HEK293 (cell line): ENCODE data around the gene RFNG.

Experiments used
- EGR2 ChIP-seq: fragments of 450-650 bp; formaldehyde crosslinking; IDR thresholded peaks from 2 replicates; pipeline ENCODE4 v1.5.1; 2016; ENCODE audit warnings: low read depth, missing biosample characterization, missing genetic modification characterization
- KLF17 ChIP-seq: fragments of 450-650 bp; formaldehyde crosslinking; IDR thresholded peaks from 2 replicates; pipeline ENCODE4 v1.5.1; 2016; ENCODE audit warnings: missing biosample characterization, missing genetic modification characterization
- KLF9 ChIP-seq: fragments of 450-650 bp; formaldehyde crosslinking; IDR thresholded peaks from 2 replicates; pipeline ENCODE4 v1.5.1; 2016; ENCODE audit warnings: missing biosample characterization, missing genetic modification characterization, low read depth
- MEIS1 ChIP-seq: sonication (generic); formaldehyde crosslinking; IDR thresholded peaks from 2 replicates; pipeline ENCODE4 v1.8.1; 2022; ENCODE audit warnings: missing genetic modification reagents, mild to moderate bottlenecking, borderline replicate concordance
- MYNN ChIP-seq: fragments of 450-650 bp; formaldehyde crosslinking; IDR thresholded peaks from 2 replicates; pipeline ENCODE4 v1.5.1; 2016; ENCODE audit warnings: missing biosample characterization, missing genetic modification characterization, borderline replicate concordance
- OVOL3 ChIP-seq: fragments of 450-650 bp; formaldehyde crosslinking; IDR thresholded peaks from 2 replicates; pipeline ENCODE4 v1.5.1; 2016; ENCODE audit warnings: missing biosample characterization, missing genetic modification characterization
- PATZ1 ChIP-seq: fragments of 450-650 bp; formaldehyde crosslinking; IDR thresholded peaks from 2 replicates; pipeline ENCODE4 v1.5.1; 2016; ENCODE audit warnings: missing biosample characterization, missing genetic modification characterization
- SETDB1 ChIP-seq: IDR thresholded peaks from one replicate; pipeline ENCODE4 v1.6.1; 2017; ENCODE audit warnings: mild to moderate bottlenecking, low read length, moderate library complexity, mixed read lengths; ENCODE audit not compliant: insufficient read length
- YY1 ChIP-seq: fragments of 450-650 bp; formaldehyde crosslinking; IDR thresholded peaks from 2 replicates; pipeline ENCODE4 v1.5.1; 2018; ENCODE audit warnings: missing biosample characterization, missing genetic modification characterization
- ZBTB1 ChIP-seq: fragments of 450-650 bp; formaldehyde crosslinking; IDR thresholded peaks from 2 replicates; pipeline ENCODE4 v1.5.1; 2016; ENCODE audit warnings: missing biosample characterization, missing genetic modification characterization
- ZBTB26 ChIP-seq: fragments of 450-650 bp; formaldehyde crosslinking; optimal IDR thresholded peaks from 2 replicates; pipeline ENCODE3; 2016; ENCODE audit warnings: missing biosample characterization, mild to moderate bottlenecking, missing genetic modification characterization
- ZNF138 ChIP-seq: fragments of 450-650 bp; formaldehyde crosslinking; IDR thresholded peaks from 2 replicates; pipeline ENCODE4 v1.5.1; 2016; ENCODE audit warnings: missing biosample characterization, missing genetic modification characterization, borderline replicate concordance
- ZNF146 ChIP-seq: fragments of 450-650 bp; formaldehyde crosslinking; IDR thresholded peaks from 2 replicates; pipeline ENCODE4 v1.5.1; 2016; ENCODE audit warnings: missing biosample characterization, missing genetic modification characterization
- ZNF169 ChIP-seq: fragments of 450-650 bp; formaldehyde crosslinking; IDR thresholded peaks from 2 replicates; pipeline ENCODE4 v1.5.1; 2016; ENCODE audit warnings: missing biosample characterization, missing genetic modification characterization
- ZNF19 ChIP-seq: fragments of 450-650 bp; formaldehyde crosslinking; IDR thresholded peaks from 2 replicates; pipeline ENCODE4; 2016; ENCODE audit warnings: missing biosample characterization, missing genetic modification characterization, low read depth
- ZNF221 ChIP-seq: fragments of 450-650 bp; formaldehyde crosslinking; IDR thresholded peaks from 2 replicates; pipeline ENCODE4 v1.5.1; 2017; ENCODE audit warnings: missing biosample characterization, missing genetic modification characterization, borderline replicate concordance
- ZNF24 ChIP-seq: fragments of 450-650 bp; formaldehyde crosslinking; IDR thresholded peaks from 2 replicates; pipeline ENCODE4 v1.5.1; 2016; ENCODE audit warnings: missing biosample characterization, missing genetic modification characterization
- ZNF292 ChIP-seq: fragments of 450-650 bp; formaldehyde crosslinking; IDR thresholded peaks from 2 replicates; pipeline ENCODE4 v1.5.1; 2016; ENCODE audit warnings: low read depth, missing biosample characterization, missing genetic modification characterization, borderline replicate concordance
- ZNF324 ChIP-seq: fragments of 450-650 bp; formaldehyde crosslinking; IDR thresholded peaks from 2 replicates; pipeline ENCODE4 v1.5.1; 2016; ENCODE audit warnings: missing biosample characterization, missing genetic modification characterization
- ZNF350 ChIP-seq: fragments of 450-650 bp; formaldehyde crosslinking; IDR thresholded peaks from 2 replicates; pipeline ENCODE4 v1.5.0; 2017; ENCODE audit warnings: missing biosample characterization, mild to moderate bottlenecking, missing genetic modification characterization
- ZNF366 ChIP-seq: fragments of 450-650 bp; formaldehyde crosslinking; conservative IDR thresholded peaks from 2 replicates; pipeline ENCODE4 v1.5.1; 2016; ENCODE audit warnings: missing biosample characterization, missing genetic modification characterization
- ZNF394 ChIP-seq: fragments of 450-650 bp; formaldehyde crosslinking; IDR thresholded peaks from 2 replicates; pipeline ENCODE4 v1.5.1; 2016; ENCODE audit warnings: missing biosample characterization, missing genetic modification characterization, mild to moderate bottlenecking, moderate library complexity, borderline replicate concordance
- ZNF416 ChIP-seq: fragments of 450-650 bp; formaldehyde crosslinking; IDR thresholded peaks from 2 replicates; pipeline ENCODE4 v1.5.1; 2016; ENCODE audit warnings: missing biosample characterization, missing genetic modification characterization
- ZNF423 ChIP-seq: fragments of 450-650 bp; formaldehyde crosslinking; IDR thresholded peaks from 2 replicates; pipeline ENCODE4 v1.5.1; 2016; ENCODE audit warnings: missing biosample characterization, missing genetic modification characterization
- ZNF433 ChIP-seq: fragments of 450-650 bp; formaldehyde crosslinking; IDR thresholded peaks from 2 replicates; pipeline ENCODE4 v1.5.1; 2016; ENCODE audit warnings: missing biosample characterization, missing genetic modification characterization, low read depth
- ZNF488 ChIP-seq: fragments of 450-650 bp; formaldehyde crosslinking; IDR thresholded peaks from 2 replicates; pipeline ENCODE4 v1.5.1; 2016; ENCODE audit warnings: missing biosample characterization, missing genetic modification characterization
- ZNF513 ChIP-seq: fragments of 450-650 bp; IDR thresholded peaks from 2 replicates; pipeline ENCODE4 v1.5.1; 2018; ENCODE audit warnings: missing biosample characterization, missing genetic modification characterization
- ZNF558 ChIP-seq: fragments of 450-650 bp; formaldehyde crosslinking; IDR thresholded peaks from 2 replicates; pipeline ENCODE4 v1.5.1; 2016; ENCODE audit warnings: missing biosample characterization, missing genetic modification characterization
- ZNF580 ChIP-seq: fragments of 450-650 bp; formaldehyde crosslinking; IDR thresholded peaks from 2 replicates; pipeline ENCODE4 v1.5.1; 2016; ENCODE audit warnings: missing biosample characterization, missing genetic modification characterization
- ZNF600 ChIP-seq: fragments of 450-650 bp; formaldehyde crosslinking; IDR thresholded peaks from 2 replicates; pipeline ENCODE4 v1.5.1; 2016; ENCODE audit warnings: missing biosample characterization, missing genetic modification characterization
- ZNF621 ChIP-seq: fragments of 450-650 bp; formaldehyde crosslinking; IDR thresholded peaks from 2 replicates; pipeline ENCODE4 v1.5.1; 2017; ENCODE audit warnings: missing biosample characterization, missing genetic modification characterization
- ZNF660 ChIP-seq: fragments of 450-650 bp; IDR thresholded peaks from 2 replicates; pipeline ENCODE4 v1.5.1; 2018; ENCODE audit warnings: missing biosample characterization, mild to moderate bottlenecking, missing genetic modification characterization
- ZNF664 ChIP-seq: fragments of 450-650 bp; formaldehyde crosslinking; IDR thresholded peaks from 2 replicates; pipeline ENCODE4 v1.5.1; 2016; ENCODE audit warnings: missing biosample characterization, missing genetic modification characterization
- ZNF837 ChIP-seq: fragments of 450-650 bp; formaldehyde crosslinking; IDR thresholded peaks from 2 replicates; pipeline ENCODE4 v1.5.1; 2016; ENCODE audit warnings: missing biosample characterization, missing genetic modification characterization

Gene RFNG

GRCh38 chr17:82023447-82024241 is 28.0 kb downstream of the RFNG start (continued):
- TF ChIP-seq ZNF394 (no peak), ZNF366 (tag by site-specific recombination) (no peak), ZNF169 (tag by site-specific recombination) (no peak), ZBTB26 (no peak), MEIS1 (no peak), KLF17 (tag by site-specific recombination) (0 out of 2 replicates have a peak, but pooled peaks have one; percentile 21), ZNF837 (tag by site-specific recombination) (no peak), ZNF513 (no peak), ZNF19 (tag by site-specific recombination) (no peak), ZNF433 (tag by site-specific recombination) (no peak), ZNF664 (tag by site-specific recombination) (no peak), ZNF292 (tag by site-specific recombination) (no peak), EGR2 (tag by site-specific recombination) (peak; percentile 60), SETDB1 (no peak), ZBTB1 (tag by site-specific recombination) (no peak), ZNF558 (tag by site-specific recombination) (no peak), YY1 (tag by site-specific recombination) (no peak), ZNF660 (tag by site-specific recombination) (no peak), ZNF146 (tag by site-specific recombination) (no peak), PATZ1 (peak; percentile 59; the same call in 1 of the 2 replicates), ZNF621 (tag by site-specific recombination) (no peak), OVOL3 (tag by site-specific recombination) (no peak), ZNF423 (tag by site-specific recombination) (no peak), ZNF488 (tag by site-specific recombination) (no peak), ZNF580 (tag by site-specific recombination) (no peak), ZNF324 (tag by site-specific recombination) (no peak), KLF9 (no peak), ZNF221 (tag by site-specific recombination) (no peak), ZNF600 (tag by site-specific recombination) (peak; percentile 89), ZNF416 (tag by site-specific recombination) (no peak), ZNF24 (tag by site-specific recombination) (no peak), ZNF350 (no peak), MYNN (tag by site-specific recombination) (peak; percentile 42; the same call in 1 of the 2 replicates), ZNF138 (tag by site-specific recombination) (no peak)
